ENCODE data around the gene MT1M.

DNA sequence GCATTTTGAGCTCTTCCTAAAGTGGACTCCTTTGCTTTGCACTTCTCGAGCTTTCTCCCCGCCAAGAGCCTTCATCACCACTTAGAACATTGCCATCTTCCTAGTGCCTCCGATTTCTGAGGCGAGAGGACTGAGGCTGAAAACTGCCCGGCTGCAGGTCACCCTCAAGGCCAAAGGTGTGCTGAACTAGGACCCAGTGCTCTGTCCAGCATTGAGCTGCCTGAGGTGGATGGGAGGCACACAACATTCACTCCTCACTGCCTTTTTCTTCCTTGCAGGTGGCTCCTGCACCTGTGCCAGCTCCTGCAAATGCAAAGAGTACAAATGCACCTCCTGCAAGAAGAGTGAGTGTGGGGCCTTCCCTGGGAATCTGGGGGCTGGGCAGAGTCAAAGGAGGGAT lies 11.4 kb downstream of the MT1M start:
- TF ChIP-seq, protein P1, sequence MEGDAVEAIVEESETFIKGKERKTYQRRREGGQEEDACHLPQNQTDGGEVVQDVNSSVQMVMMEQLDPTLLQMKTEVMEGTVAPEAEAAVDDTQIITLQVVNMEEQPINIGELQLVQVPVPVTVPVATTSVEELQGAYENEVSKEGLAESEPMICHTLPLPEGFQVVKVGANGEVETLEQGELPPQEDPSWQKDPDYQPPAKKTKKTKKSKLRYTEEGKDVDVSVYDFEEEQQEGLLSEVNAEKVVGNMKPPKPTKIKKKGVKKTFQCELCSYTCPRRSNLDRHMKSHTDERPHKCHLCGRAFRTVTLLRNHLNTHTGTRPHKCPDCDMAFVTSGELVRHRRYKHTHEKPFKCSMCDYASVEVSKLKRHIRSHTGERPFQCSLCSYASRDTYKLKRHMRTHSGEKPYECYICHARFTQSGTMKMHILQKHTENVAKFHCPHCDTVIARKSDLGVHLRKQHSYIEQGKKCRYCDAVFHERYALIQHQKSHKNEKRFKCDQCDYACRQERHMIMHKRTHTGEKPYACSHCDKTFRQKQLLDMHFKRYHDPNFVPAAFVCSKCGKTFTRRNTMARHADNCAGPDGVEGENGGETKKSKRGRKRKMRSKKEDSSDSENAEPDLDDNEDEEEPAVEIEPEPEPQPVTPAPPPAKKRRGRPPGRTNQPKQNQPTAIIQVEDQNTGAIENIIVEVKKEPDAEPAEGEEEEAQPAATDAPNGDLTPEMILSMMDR (IDR thresholded peaks at IDR 0.05) = no peak
- no peak for TF ChIP-seq EP300 (IDR thresholded peaks at IDR 0.05)
